Adipocyte (in vitro differentiated cells): ENCODE results near the gene PTTG2.

Source experiments
- DNase-seq: peaks from one replicate; pipeline ENCODE4 v3.0.0-alpha.2; 2015; ENCODE audit warnings: low read depth
- H3K27me3 ChIP-seq: replicated peaks from 2 replicates; pipeline ENCODE4 v1.7.0; 2013; ENCODE audit warnings: mild to moderate bottlenecking, low read length, moderate library complexity; ENCODE audit not compliant: control insufficient read depth, insufficient read depth
- H3K36me3 ChIP-seq: 2 replicates; pipeline ENCODE4 v1.7.0; 2013; ENCODE audit warnings: low read length, mild to moderate bottlenecking, moderate library complexity; ENCODE audit not compliant: control insufficient read depth, insufficient read depth, severe bottlenecking
- H3K4me1 ChIP-seq: 2 replicates; pipeline ENCODE4 v1.7.0; 2013; ENCODE audit warnings: mild to moderate bottlenecking, low read length, moderate library complexity; ENCODE audit not compliant: control insufficient read depth, insufficient read depth
- H3K4me3 ChIP-seq: 2 replicates; pipeline ENCODE4 v1.7.0; 2013; ENCODE audit warnings: mild to moderate bottlenecking, low read length, moderate library complexity
- H3K9ac ChIP-seq: 2 replicates; pipeline ENCODE4 v1.7.0; 2013; ENCODE audit warnings: mild to moderate bottlenecking, low read length, moderate library complexity
- H3K9me3 ChIP-seq: 2 replicates; pipeline ENCODE4 v1.7.0; 2013; ENCODE audit warnings: mild to moderate bottlenecking, low read length, moderate library complexity; ENCODE audit not compliant: control insufficient read depth

Gene PTTG2

GRCh38 chr4:38001927-38002326 is 41.7 kb downstream of the PTTG2 start:
- H3K36me3 ChIP-seq, result no peaks in the 10 kb centered on the region
- H3K9ac ChIP-seq, result no peak overlapping the region
- no peak for DNase-seq
- no peaks in the 10 kb centered on the region for H3K4me1 ChIP-seq
- H3K27me3 ChIP-seq, result no peaks in the 10 kb centered on the region
- H3K9me3 ChIP-seq, result no peaks in the 10 kb centered on the region
- H3K4me3 ChIP-seq, result no peak overlapping the region

- H3K9ac ChIP-seq, result no peak overlapping the region
- no peaks in the 10 kb centered on the region for H3K27me3 ChIP-seq
- H3K4me3 ChIP-seq, result no peak overlapping the region
- no peak for DNase-seq
- no peaks in the 10 kb centered on the region for H3K9me3 ChIP-seq
- no peaks in the 10 kb centered on the region for H3K4me1 ChIP-seq
- H3K36me3 ChIP-seq, result no peaks in the 10 kb centered on the region
Measured at GRCh38 chr4:38002451-38003071, 42.4 kb downstream of the PTTG2 start.

- DNase-seq, result no peak
- Histone ChIP-seq H3K27me3 (no peaks in the 10 kb centered on the region), H3K4me1 (no peaks in the 10 kb centered on the region), H3K9me3 (no peaks in the 10 kb centered on the region), H3K4me3 (no peak overlapping the region), H3K9ac (no peak overlapping the region), H3K36me3 (no peaks in the 10 kb centered on the region)
Measured at GRCh38 chr4:38003102-38003501, 42.9 kb downstream of the PTTG2 start.

- Histone ChIP-seq H3K4me1 (no peaks in the 10 kb centered on the region), H3K9me3 (no peaks in the 10 kb centered on the region), H3K27me3 (no peaks in the 10 kb centered on the region), H3K4me3 (no peak overlapping the region), H3K9ac (no peak overlapping the region), H3K36me3 (no peaks in the 10 kb centered on the region)
- no peak for DNase-seq
Measured at GRCh38 chr4:38003628-38004027, 43.4 kb downstream of the PTTG2 start.

- Histone ChIP-seq H3K4me1 (no peaks in the 10 kb centered on the region), H3K9me3 (no peaks in the 10 kb centered on the region), H3K36me3 (no peaks in the 10 kb centered on the region), H3K4me3 (no peak overlapping the region), H3K9ac (no peak overlapping the region), H3K27me3 (no peaks in the 10 kb centered on the region)
- peak; percentile 46 for DNase-seq
Measured at GRCh38 chr4:38004062-38004461, 43.9 kb downstream of the PTTG2 start.

- no peak overlapping the region for H3K9ac ChIP-seq
- no peaks in the 10 kb centered on the region for H3K27me3 ChIP-seq
- H3K4me1 ChIP-seq, result no peaks in the 10 kb centered on the region
- H3K4me3 ChIP-seq, result no peak overlapping the region
- no peaks in the 10 kb centered on the region for H3K9me3 ChIP-seq
- H3K36me3 ChIP-seq, result no peaks in the 10 kb centered on the region
- no peak for DNase-seq
Measured at GRCh38 chr4:38004887-38005286, 44.7 kb downstream of the PTTG2 start.

GRCh38 chr4:38005637-38006036 is 45.4 kb downstream of the PTTG2 start:
- no peaks in the 10 kb centered on the region for H3K27me3 ChIP-seq
- H3K4me1 ChIP-seq, result no peaks in the 10 kb centered on the region
- no peak overlapping the region for H3K9ac ChIP-seq
- no peak for DNase-seq
- H3K9me3 ChIP-seq, result no peaks in the 10 kb centered on the region
- no peak overlapping the region for H3K4me3 ChIP-seq
- no peaks in the 10 kb centered on the region for H3K36me3 ChIP-seq

GRCh38 chr4:38007645-38008044 is 47.4 kb downstream of the PTTG2 start:
- no peak overlapping the region for H3K4me3 ChIP-seq
- H3K4me1 ChIP-seq, result no peaks in the 10 kb centered on the region
- no peak overlapping the region for H3K9ac ChIP-seq
- no peaks in the 10 kb centered on the region for H3K9me3 ChIP-seq
- DNase-seq, result no peak
- H3K36me3 ChIP-seq, result no peaks in the 10 kb centered on the region
- no peaks in the 10 kb centered on the region for H3K27me3 ChIP-seq

- Histone ChIP-seq H3K36me3 (no peaks in the 10 kb centered on the region), H3K9me3 (no peaks in the 10 kb centered on the region), H3K27me3 (no peaks in the 10 kb centered on the region), H3K4me3 (no peak overlapping the region), H3K4me1 (peaks cover under 1% of the 10 kb centered on the region), H3K9ac (no peak overlapping the region)
- no peak for DNase-seq
Measured at GRCh38 chr4:38008571-38009021, 48.4 kb downstream of the PTTG2 start.

- H3K9ac ChIP-seq, result no peak overlapping the region
- H3K4me3 ChIP-seq, result no peak overlapping the region
- no peak for DNase-seq
Measured at GRCh38 chr4:38009421-38009820, 49.2 kb downstream of the PTTG2 start.

GRCh38 chr4:38009949-38010348 is 49.8 kb downstream of the PTTG2 start:
- Histone ChIP-seq H3K4me3 (no peak overlapping the region), H3K27me3 (no peaks in the 10 kb centered on the region), H3K4me1 (peaks cover 7% of the 10 kb centered on the region), H3K36me3 (no peaks in the 10 kb centered on the region), H3K9ac (no peak overlapping the region), H3K9me3 (no peaks in the 10 kb centered on the region)
- no peak for DNase-seq

More at GRCh38 chr4:38009421-38009820, 49.2 kb downstream of the PTTG2 start:
- no peaks in the 10 kb centered on the region for H3K27me3 ChIP-seq
- H3K36me3 ChIP-seq, result no peaks in the 10 kb centered on the region
- peaks cover 7% of the 10 kb centered on the region for H3K4me1 ChIP-seq
- no peaks in the 10 kb centered on the region for H3K9me3 ChIP-seq
